ENCODE measurements around the gene SCN4B. TPM values are rescaled to one million over a fixed set of nuclear protein-coding genes. Genes with fewer than 3 reads are reported as not detected.
A peak's percentile ranks its signal among the peaks of the same experiment; 100 is the strongest.

SCN4B gene
- total and polyA plus RNA-seq, 10 of the 15 experiments (the other 5 are each of a cell fraction or from before 2014, with no cell fraction given) = 0.01 to 0.49 (median 0.04) TPM; not detected in 5

- SMC1A ChIA-PET (ENCODE audit: uncharacterized antibody, unreplicated experiment) = no interaction called here
- ATAC-seq (no peak; the same call in 2 of the 3 replicates), DNase-seq (ENCODE audit: low read depth, low spot score) (no peak), FAIRE-seq (no peak)
- Histone ChIP-seq H3K79me2 (ENCODE audit: control insufficient read depth, insufficient read depth, low read length) (no peaks in the 10 kb centered on the region), H3K4me2 (ENCODE audit: control insufficient read depth, insufficient read depth) (no peak overlapping the region), H4K20me1 (ENCODE audit: control insufficient read depth, insufficient read depth) (no peaks in the 10 kb centered on the region), H3K27me3 (replicated peaks in 1 of 2; ENCODE audit: control insufficient read depth in 2 of 2, insufficient read depth in 2 of 2, low read length in 1 of 2) (peaks cover 0 to 2% of the 10 kb centered on the region in 2 experiments; a peak in 2 of 4 replicates), H3K9me3 (replicated peaks; ENCODE audit: control insufficient read depth, insufficient read depth, low read length) (no peaks in the 10 kb centered on the region), H3K27ac (ENCODE audit: control insufficient read depth, insufficient read depth) (no peak overlapping the region), H3K9ac (ENCODE audit: control insufficient read depth, insufficient read depth, low read length) (no peak overlapping the region), H3K4me1 (ENCODE audit: control insufficient read depth, insufficient read depth, low read length) (no peaks in the 10 kb centered on the region), H3K36me3 (ENCODE audit: control insufficient read depth in 2 of 2, insufficient read depth in 2 of 2, low read length in 1 of 2) (no peaks in the 10 kb centered on the region), H2AFZ (ENCODE audit: control insufficient read depth, low read depth, low read length) (no peak overlapping the region; the same call in 1 of the 2 replicates), H3K4me3 (no peak overlapping the region)
- RAD21 ChIA-PET (ENCODE audit: unreplicated experiment) = no interaction called here
- WGBS (ENCODE audit: insufficient coverage, insufficient replicate concordance, low lambda C conversion rate, missing lambda C conversion rate) = 14% methylated on average over 7 of the region's 7 CpGs
- POLR2A ChIA-PET = interaction anchor here (0.7 kb wide), 1 partner anchor 10 kb away, joined by 3 read pairs; no protein-coding TSS in a partner anchor
- TF ChIP-seq POLR2AphosphoS5 (IDR thresholded peaks at IDR 0.05; ENCODE audit: low read length) = peak; percentile 50; the same call in 1 of the 2 replicates
- peak; percentile 55 for TF ChIP-seq POLR2A (IDR thresholded peaks at IDR 0.05; ENCODE audit: low read depth, low read length)
- TF ChIP-seq ZNF24 (IDR thresholded peaks at IDR 0.05) = no peak
- no peak for TF ChIP-seq ZNF217 (IDR thresholded peaks at IDR 0.05)
- no peak for TF ChIP-seq RFX5 (IDR thresholded peaks at IDR 0.05; ENCODE audit: low read depth, low read length)
- no peak for TF ChIP-seq PAX8 (IDR thresholded peaks at IDR 0.05)
- TF ChIP-seq FOXM1 (IDR thresholded peaks at IDR 0.05; ENCODE audit: low read depth, low read length) = no peak
- TF ChIP-seq BACH1 (IDR thresholded peaks at IDR 0.05; ENCODE audit: borderline replicate concordance) = peak; percentile 47; the same call in 1 of the 2 replicates
- no peak for TF ChIP-seq NBN (IDR thresholded peaks at IDR 0.05)
- TF ChIP-seq TCF7 (IDR thresholded peaks at IDR 0.05; ENCODE audit: borderline replicate concordance) = no peak
- intact Hi-C loops (cut with micrococcal nuclease; ENCODE audit: unreplicated experiment) = no loop called here
- BruUV-seq (replicated peaks) = no TSS peak
- in situ Hi-C loops (cut with MboI) = no loop called here
- CTCF ChIA-PET = interaction anchor here (0.5 to 2.0 kb wide), 2 partner anchors 17 to 658 kb away, joined by 3 to 5 read pairs; no protein-coding TSS in a partner anchor
Observed at GRCh38 chr11:118126082-118126838, 26.4 kb downstream of the SCN4B start.

Measured in GM12878 (cell line).